GM20000 (cell line): ENCODE results near the gene GLIPR2.

ENCODE experiments used
- DNase-seq: peaks from one replicate; pipeline ENCODE4 v3.0.0; 2012; ENCODE audit warnings: low spot score
- CTCF ChIP-seq: IDR thresholded peaks from 2 replicates; pipeline ENCODE4 v1.5.1; 2012; ENCODE audit warnings: mild to moderate bottlenecking, control low read depth; ENCODE audit errors: extremely low read depth, missing control alignments

The GLIPR2 gene

GRCh38 chr9:36204906-36205547, 68.5 kb downstream of the GLIPR2 start:
- no peak for DNase-seq

DNA sequence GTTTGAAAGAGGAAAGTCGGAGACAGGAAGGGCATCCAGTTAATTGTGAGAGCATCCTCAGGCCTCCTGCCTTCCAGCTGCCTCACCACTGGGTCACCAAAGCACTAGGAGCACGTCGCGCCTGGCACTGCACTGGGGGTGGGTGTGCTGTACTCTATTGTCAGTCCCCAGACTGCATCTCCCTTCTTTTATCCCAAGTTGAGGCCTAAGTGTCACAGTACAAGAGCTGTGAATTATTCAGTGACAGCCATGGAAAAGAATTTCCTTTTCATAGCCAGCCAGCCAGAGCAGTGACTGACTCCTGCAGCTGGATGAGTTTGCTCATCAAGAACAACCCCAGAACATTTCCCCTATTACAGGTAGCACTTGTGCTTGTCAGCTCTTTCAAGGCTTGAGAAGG, 70.5 kb downstream of the GLIPR2 start:
- DNase-seq, result no peak

More at GRCh38 chr9:36204906-36205547, 68.5 kb downstream of the GLIPR2 start:
- no peak for TF ChIP-seq CTCF

DNA sequence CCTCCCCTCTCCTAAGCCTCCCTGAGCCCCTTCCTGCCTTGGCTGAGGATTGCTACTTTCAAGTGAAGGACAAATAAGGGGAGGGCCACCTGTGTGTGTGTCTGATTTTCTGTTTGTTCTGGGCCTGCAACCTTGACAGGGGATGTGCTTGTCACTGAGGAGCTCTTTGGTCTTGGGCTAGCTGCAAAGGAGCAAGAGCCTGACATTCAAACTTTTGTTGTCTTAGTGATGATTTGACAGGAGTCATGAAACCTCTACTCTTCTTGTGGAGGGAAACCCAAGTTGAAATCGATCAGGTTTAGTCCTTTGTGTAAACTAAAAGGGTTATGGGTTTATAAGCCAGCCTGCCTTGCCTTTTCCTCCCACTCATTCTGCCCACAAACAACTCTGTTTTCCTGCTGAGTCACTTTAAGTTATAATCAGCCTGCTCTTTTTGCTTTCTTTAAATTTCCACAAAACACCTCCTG, 71.0 kb downstream of the GLIPR2 start:
- no peak for DNase-seq
- no peak for TF ChIP-seq CTCF

More for the DNA sequence above, 70.5 kb downstream of the GLIPR2 start:
- no peak for TF ChIP-seq CTCF

GRCh38 chr9:36208521-36209253, 72.2 kb downstream of the GLIPR2 start:
- DNase-seq, result no peak
- TF ChIP-seq CTCF, result no peak

DNA sequence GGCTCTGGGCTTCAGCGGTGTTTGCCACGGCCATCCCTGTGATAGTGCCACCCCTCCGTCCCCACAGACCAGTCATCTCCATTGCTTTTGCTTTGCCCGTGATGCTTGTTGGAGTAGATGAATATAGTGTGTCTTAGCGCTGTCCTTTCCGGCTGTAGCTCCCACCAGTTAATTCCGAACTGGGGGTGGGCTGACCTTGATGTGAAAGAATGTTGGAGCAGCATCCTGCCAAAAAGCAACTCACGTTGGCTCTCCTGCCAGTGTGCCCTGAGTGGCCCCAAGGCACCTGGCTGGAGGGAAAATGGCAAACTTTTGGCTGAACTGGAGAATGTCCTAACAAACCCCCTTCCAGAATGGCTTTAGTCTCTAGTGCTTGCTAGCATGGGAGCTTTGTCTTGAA, 74.2 kb downstream of the GLIPR2 start:
- DNase-seq, result no peak

GRCh38 chr9:36211510-36211909, 75.0 kb downstream of the GLIPR2 start:
- no peak for DNase-seq

More for the DNA sequence above, 74.2 kb downstream of the GLIPR2 start:
- no peak for TF ChIP-seq CTCF

More at GRCh38 chr9:36211510-36211909, 75.0 kb downstream of the GLIPR2 start:
- no peak for TF ChIP-seq CTCF
